ENCODE data around the gene BRIP1.

GRCh38 chr17:61822326-61823285 lies 40.7 kb downstream of the BRIP1 start:
- TF ChIP-seq CTCF (IDR thresholded peaks at IDR 0.05) (no peak), POLR2A (IDR thresholded peaks at IDR 0.05) (no peak)

All from testis (tissue), 2 donors.